Cortex of kidney (tissue), 1 donor: ENCODE results near the gene CAMSAP2.

Experiments
- DNase-seq: peaks from one replicate; lab custom pipeline; 2025; lab: John Stamatoyannopoulos, UW

CAMSAP2 gene

GRCh38 chr1:200899954-200900867, 161.5 kb downstream of the CAMSAP2 start:
- no peak for DNase-seq

GRCh38 chr1:200900877-200901276, 162.2 kb downstream of the CAMSAP2 start:
- no peak for DNase-seq

GRCh38 chr1:200901350-200901749, 162.7 kb downstream of the CAMSAP2 start:
- no peak for DNase-seq

- DNase-seq, result no peak
These were observed 163.2 kb downstream of the CAMSAP2 start for GRCh38 chr1:200901796-200902444.

- DNase-seq, result no peak
These were observed 165.1 kb downstream of the CAMSAP2 start for GRCh38 chr1:200903793-200904192.

GRCh38 chr1:200904772-200905171, 166.1 kb downstream of the CAMSAP2 start:
- DNase-seq, result no peak

- no peak for DNase-seq
These were observed 166.8 kb downstream of the CAMSAP2 start for GRCh38 chr1:200905411-200906052.

- DNase-seq, result no peak
These were observed 167.8 kb downstream of the CAMSAP2 start for GRCh38 chr1:200906491-200906890.

GRCh38 chr1:200907611-200908097, 169.0 kb downstream of the CAMSAP2 start:
- DNase-seq, result no peak

GRCh38 chr1:200908191-200908868, 169.6 kb downstream of the CAMSAP2 start:
- DNase-seq, result no peak

- no peak for DNase-seq
These were observed 170.4 kb downstream of the CAMSAP2 start for GRCh38 chr1:200909071-200909470.

GRCh38 chr1:200909757-200910239, 171.1 kb downstream of the CAMSAP2 start:
- no peak for DNase-seq
